Smooth muscle cell (in vitro differentiated cells): ENCODE results near the gene PAQR5. TPM values are rescaled to one million over a fixed set of nuclear protein-coding genes. Genes with fewer than 3 reads are reported as not detected.

ENCODE experiments used
- DNase-seq: peaks from one replicate; lab custom pipeline; 2025; ENCODE audit not compliant: unreplicated experiment; lab: John Stamatoyannopoulos, UW
- H2AFZ ChIP-seq: fragments of 200-600 bp; sonication (generic); 2 replicates; pipeline ENCODE4 v1.6.0; 2016; ENCODE audit warnings: antibody characterized with exemption, low read depth, mild to moderate bottlenecking
- H3F3A ChIP-seq: fragments of 200-600 bp; sonication (generic); 2 replicates; pipeline ENCODE4 v1.6.0; 2017; ENCODE audit warnings: antibody characterized with exemption, low read depth
- H3K27ac ChIP-seq: fragments of 200-600 bp; sonication (generic); 2 replicates; pipeline ENCODE4 v1.5.1; 2016; ENCODE audit warnings: low read depth, mild to moderate bottlenecking
- H3K27me3 ChIP-seq: fragments of 200-600 bp; sonication (generic); 2 replicates; pipeline ENCODE4 v1.6.1; 2016; ENCODE audit warnings: low read depth, mild to moderate bottlenecking
- H3K36me3 ChIP-seq: fragments of 200-600 bp; sonication (generic); 2 replicates; pipeline ENCODE4 v1.5.1; 2016; ENCODE audit warnings: low read depth
- H3K4me1 ChIP-seq: fragments of 200-600 bp; sonication (generic); 2 replicates; pipeline ENCODE4 v1.5.1; 2016; ENCODE audit warnings: low read depth
- H3K4me2 ChIP-seq: fragments of 200-600 bp; sonication (generic); 2 replicates; pipeline ENCODE4 v1.6.0; 2016; ENCODE audit warnings: mild to moderate bottlenecking
- H3K4me3 ChIP-seq: fragments of 200-600 bp; sonication (generic); 2 replicates; pipeline ENCODE4 v1.5.1; 2016; ENCODE audit warnings: mild to moderate bottlenecking
- H3K79me2 ChIP-seq: fragments of 200-600 bp; sonication (generic); 2 replicates; pipeline ENCODE4 v1.6.0; 2016; ENCODE audit warnings: low read depth, mild to moderate bottlenecking
- H3K9ac ChIP-seq: fragments of 200-600 bp; sonication (generic); 2 replicates; pipeline ENCODE4 v1.6.0; 2016; ENCODE audit warnings: low read depth
- H3K9me3 ChIP-seq: fragments of 200-600 bp; sonication (generic); replicated peaks from 2 replicates; pipeline ENCODE4 v1.5.1; 2016; ENCODE audit warnings: low read depth
- H4K20me1 ChIP-seq: fragments of 200-600 bp; sonication (generic); 2 replicates; pipeline ENCODE4 v1.6.0; 2016; ENCODE audit warnings: low read depth
- CTCF ChIP-seq: fragments of 200-600 bp; sonication (generic); IDR thresholded peaks from 2 replicates; pipeline ENCODE4 v1.5.1; 2017; ENCODE audit warnings: borderline replicate concordance, mild to moderate bottlenecking, antibody characterized with exemption; ENCODE audit not compliant: insufficient read depth, poor library complexity, severe bottlenecking
- WGBS: methylation state at CpG from one replicate; pipeline ENCODE4 v1.1.7; 2016; ENCODE audit warnings: low lambda C conversion rate; 5-methylcytosine and 5-hydroxymethylcytosine counted together
- polyA plus RNA-seq: library from polyadenylated mRNA; unstranded; fragments of >200 nt; fragmentation: Nextera tagmentation; extraction: Ambion mirVana; gene quantifications from 2 replicates; pipeline ENCODE4 v1.2.1, GENCODE V29; 2016
- total RNA-seq: library from RNA; depleted of rRNA; stranded (reverse); fragments of >200 nt; gene quantifications from 2 replicates; pipeline ENCODE4 v1.2.3, GENCODE V29; 2014

Gene PAQR5
- total and polyA plus RNA-seq, 2 experiments from 2014 or later: 1.5 to 1.6 TPM

GRCh38 chr15:69360642-69361041 lies 61.9 kb downstream of the PAQR5 start:
- Histone ChIP-seq H3K27ac (no peak overlapping the region), H3K79me2 (no peaks in the 10 kb centered on the region), H2AFZ (no peak overlapping the region), H3F3A (no peaks in the 10 kb centered on the region), H3K9me3 (no peaks in the 10 kb centered on the region), H3K4me2 (no peak overlapping the region), H3K36me3 (no peaks in the 10 kb centered on the region), H3K4me3 (no peak overlapping the region), H3K4me1 (peaks cover 3% of the 10 kb centered on the region), H4K20me1 (no peaks in the 10 kb centered on the region), H3K9ac (no peak overlapping the region), H3K27me3 (no peaks in the 10 kb centered on the region)
- 0% methylated on average over 1 of the region's 1 CpG for WGBS
- no peak for TF ChIP-seq CTCF
- no peak for DNase-seq

GRCh38 chr15:69367236-69367635 lies 68.5 kb downstream of the PAQR5 start:
- no peak overlapping the region for H3K4me2 ChIP-seq
- 87% methylated on average over 3 of the region's 3 CpGs for WGBS

GRCh38 chr15:69369631-69370030 lies 70.9 kb downstream of the PAQR5 start:
- H3K27me3 ChIP-seq: no peaks in the 10 kb centered on the region
- WGBS: 68% methylated on average over 2 of the region's 2 CpGs
- H3K9me3 ChIP-seq: no peaks in the 10 kb centered on the region
- no peak overlapping the region for H2AFZ ChIP-seq
- no peaks in the 10 kb centered on the region for H3K79me2 ChIP-seq
- H3K4me3 ChIP-seq: no peak overlapping the region
- no peaks in the 10 kb centered on the region for H3K36me3 ChIP-seq
- no peak overlapping the region for H3K27ac ChIP-seq
- no peak for DNase-seq
- H4K20me1 ChIP-seq: no peaks in the 10 kb centered on the region
- no peaks in the 10 kb centered on the region for H3F3A ChIP-seq
- H3K4me1 ChIP-seq: no peaks in the 10 kb centered on the region
- H3K4me2 ChIP-seq: no peak overlapping the region
- TF ChIP-seq CTCF: no peak
- H3K9ac ChIP-seq: no peak overlapping the region

More at GRCh38 chr15:69367236-69367635, 68.5 kb downstream of the PAQR5 start:
- no peak for DNase-seq
- H4K20me1 ChIP-seq: no peaks in the 10 kb centered on the region
- H3F3A ChIP-seq: no peaks in the 10 kb centered on the region
- H3K27me3 ChIP-seq: no peaks in the 10 kb centered on the region
- H3K9ac ChIP-seq: no peak overlapping the region
- no peaks in the 10 kb centered on the region for H3K79me2 ChIP-seq
- no peaks in the 10 kb centered on the region for H3K36me3 ChIP-seq
- no peak for TF ChIP-seq CTCF
- no peak overlapping the region for H2AFZ ChIP-seq
- H3K4me1 ChIP-seq: no peaks in the 10 kb centered on the region
- H3K4me3 ChIP-seq: no peak overlapping the region
- H3K9me3 ChIP-seq: no peaks in the 10 kb centered on the region
- H3K27ac ChIP-seq: no peak overlapping the region

- WGBS: 98% methylated on average over 6 of the region's 6 CpGs
- H3K4me1 ChIP-seq: no peaks in the 10 kb centered on the region
- DNase-seq: no peak
- TF ChIP-seq CTCF: no peak
- H3F3A ChIP-seq: no peaks in the 10 kb centered on the region
- no peak overlapping the region for H3K4me3 ChIP-seq
- no peaks in the 10 kb centered on the region for H3K79me2 ChIP-seq
- no peak overlapping the region for H3K27ac ChIP-seq
- H3K4me2 ChIP-seq: no peak overlapping the region
- H4K20me1 ChIP-seq: no peaks in the 10 kb centered on the region
- H3K36me3 ChIP-seq: no peaks in the 10 kb centered on the region
- no peaks in the 10 kb centered on the region for H3K27me3 ChIP-seq
- no peaks in the 10 kb centered on the region for H3K9me3 ChIP-seq
- H3K9ac ChIP-seq: no peak overlapping the region
- no peak overlapping the region for H2AFZ ChIP-seq
Observed at GRCh38 chr15:69373406-69373805, 74.7 kb downstream of the PAQR5 start.
